Activated effector memory CD4-positive, alpha-beta T cell treated with anti-CD3 and anti-CD28 coated beads, Interleukin-2, amount 50 U/mL, for 16 hours (primary cell): ENCODE results near the gene CWC27.

ENCODE experiments used
- DNase-seq: peaks from one replicate; pipeline ENCODE4 v3.0.0-alpha.2; 2020

CWC27 gene

DNA sequence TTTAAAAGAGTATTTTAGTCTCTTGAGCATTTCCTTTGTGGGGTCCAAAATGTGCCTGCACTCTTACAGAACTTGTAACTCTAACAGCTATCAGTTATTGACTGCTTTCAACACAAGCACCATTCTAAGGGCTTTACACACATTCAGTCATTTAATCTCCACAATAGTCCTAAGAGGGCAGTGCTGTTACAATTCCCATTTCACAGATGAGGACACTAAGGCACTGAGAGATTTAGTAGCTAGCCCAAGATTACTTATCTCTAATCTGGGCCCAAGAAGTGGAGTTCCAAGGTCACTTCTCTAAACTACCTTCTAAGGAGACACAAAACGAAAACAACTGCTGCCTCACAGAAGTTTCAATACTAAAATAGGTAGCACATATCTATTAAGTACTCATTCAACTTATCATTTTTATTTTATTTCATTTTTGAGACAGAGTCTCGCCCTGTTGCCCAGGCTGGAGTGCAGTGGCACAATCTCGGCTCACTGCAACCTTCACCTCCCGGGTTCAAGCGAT is 275.2 kb downstream of the CWC27 start:
- DNase-seq = no peak

DNA sequence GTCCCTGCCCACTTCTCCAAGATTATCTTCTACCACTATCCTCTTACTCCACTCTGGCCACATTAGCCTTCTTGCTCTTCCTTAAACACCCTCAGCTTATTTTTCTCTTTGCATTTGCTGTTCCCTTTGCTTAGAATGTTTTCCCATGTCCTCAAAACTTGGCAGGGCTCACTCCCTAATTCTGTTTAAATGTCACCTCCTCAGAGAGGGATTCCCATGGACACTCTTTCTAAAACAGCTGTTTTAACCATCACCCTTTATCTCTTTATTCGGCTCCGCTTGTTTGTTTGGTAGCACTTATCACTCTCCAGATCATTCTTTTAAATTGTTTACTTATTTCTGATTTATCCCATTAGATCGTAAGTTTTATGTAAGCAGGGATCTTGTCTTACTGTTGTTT is 278.5 kb downstream of the CWC27 start:
- no peak for DNase-seq

DNA sequence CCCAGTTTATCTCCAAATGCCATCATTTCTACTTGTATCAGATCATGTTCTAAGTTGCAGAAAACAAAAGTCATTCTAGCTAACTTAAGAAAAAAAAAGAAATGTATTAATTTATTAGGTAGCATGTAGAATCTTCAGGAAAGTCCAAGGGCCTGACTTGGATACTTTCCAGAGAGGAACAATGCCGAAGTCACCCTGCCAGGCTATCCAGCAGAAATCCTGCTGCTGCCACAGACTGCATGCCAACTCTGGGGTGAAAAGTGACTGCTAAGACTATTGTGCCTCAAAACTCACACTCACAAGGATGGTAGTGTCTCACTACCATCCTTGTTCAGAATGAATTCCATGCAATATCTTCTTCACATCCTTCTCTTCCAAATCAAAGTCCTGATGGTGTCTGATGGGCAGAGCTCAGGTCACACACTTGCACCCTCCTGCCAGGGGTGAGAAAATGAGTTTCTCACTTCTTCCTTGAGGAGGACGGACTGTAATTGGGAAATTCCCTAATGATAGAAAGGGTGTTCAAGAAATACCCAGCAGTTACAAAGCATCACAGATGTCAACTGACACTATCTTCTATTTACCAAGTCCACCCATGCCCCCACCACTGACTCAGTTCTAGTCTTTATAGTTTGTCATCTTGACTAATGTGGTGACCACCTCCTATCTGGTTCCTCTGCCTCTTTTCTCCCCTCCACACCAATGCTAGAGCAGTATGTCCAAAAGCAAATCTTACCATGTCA is 279.4 kb downstream of the CWC27 start:
- no peak for DNase-seq

DNA sequence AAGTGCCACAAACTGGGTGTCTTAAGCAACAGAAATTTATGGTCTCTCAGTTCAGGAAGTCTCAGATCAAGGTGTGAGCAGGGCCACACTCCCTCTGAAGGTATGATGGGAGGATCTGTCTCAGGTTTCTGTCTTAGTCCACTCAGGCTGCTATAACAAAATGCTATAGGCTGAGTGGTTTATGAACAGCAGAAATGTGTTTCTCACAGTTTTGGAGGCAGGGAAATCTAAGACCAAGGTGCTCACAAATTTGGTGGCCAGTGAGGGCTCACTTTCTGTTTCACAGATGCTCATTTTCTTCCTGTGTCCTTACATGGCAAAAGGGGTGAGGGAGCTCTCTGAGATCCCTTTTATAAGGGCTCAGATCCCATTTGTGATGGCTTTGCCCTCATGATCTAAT is 281.4 kb downstream of the CWC27 start:
- DNase-seq = no peak

DNA sequence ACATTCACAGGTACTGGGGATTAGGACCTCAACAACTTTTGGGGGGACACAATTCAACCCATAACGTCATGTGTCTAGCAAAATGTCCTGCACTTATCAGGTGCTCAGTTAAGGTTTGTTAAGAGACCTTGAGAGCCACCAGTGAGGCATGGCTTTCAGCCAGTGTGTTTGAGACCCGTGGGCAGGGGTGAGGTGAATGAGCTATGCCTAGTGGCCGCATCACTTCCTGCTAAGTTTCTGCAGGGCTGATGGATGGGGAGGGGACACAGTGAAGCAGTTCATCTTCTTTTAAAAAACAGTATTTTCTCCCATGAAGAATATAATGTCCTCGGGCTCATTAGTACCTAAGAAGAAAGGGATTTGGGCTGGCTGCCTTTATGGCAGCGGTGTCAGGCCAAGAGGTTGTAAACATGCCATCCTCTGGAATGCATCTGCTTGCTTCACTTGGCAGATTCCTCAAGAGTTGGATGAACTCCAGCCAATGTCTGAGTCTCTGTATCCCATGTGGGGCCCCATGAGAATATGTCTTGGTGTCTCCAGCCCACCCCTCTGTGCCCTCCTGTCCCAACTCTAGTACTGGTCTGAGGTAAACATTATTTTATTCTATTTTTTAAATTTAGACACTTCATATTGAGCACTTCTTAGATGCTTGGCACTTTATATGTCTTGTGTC is 282.2 kb downstream of the CWC27 start:
- no peak for DNase-seq

DNA sequence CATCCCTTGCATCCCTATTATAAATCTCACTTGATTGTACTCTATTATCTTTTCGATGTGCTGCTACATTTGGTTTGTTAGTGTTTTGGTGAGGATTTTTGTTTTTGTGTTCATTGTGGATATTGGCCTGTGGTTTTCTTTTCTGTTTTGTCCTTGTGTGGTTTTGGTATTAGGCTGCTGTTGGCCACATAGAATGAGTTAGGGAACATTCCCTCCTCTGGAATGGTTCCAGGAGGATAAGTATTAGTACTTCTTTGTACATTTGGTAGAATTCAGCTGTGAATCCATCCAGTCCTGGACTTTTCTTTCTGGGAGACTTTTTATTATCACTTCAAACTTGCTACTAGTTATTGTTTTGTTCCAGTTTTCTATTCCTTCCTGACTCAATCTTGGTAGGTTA is 287.2 kb downstream of the CWC27 start:
- DNase-seq = no peak

DNA sequence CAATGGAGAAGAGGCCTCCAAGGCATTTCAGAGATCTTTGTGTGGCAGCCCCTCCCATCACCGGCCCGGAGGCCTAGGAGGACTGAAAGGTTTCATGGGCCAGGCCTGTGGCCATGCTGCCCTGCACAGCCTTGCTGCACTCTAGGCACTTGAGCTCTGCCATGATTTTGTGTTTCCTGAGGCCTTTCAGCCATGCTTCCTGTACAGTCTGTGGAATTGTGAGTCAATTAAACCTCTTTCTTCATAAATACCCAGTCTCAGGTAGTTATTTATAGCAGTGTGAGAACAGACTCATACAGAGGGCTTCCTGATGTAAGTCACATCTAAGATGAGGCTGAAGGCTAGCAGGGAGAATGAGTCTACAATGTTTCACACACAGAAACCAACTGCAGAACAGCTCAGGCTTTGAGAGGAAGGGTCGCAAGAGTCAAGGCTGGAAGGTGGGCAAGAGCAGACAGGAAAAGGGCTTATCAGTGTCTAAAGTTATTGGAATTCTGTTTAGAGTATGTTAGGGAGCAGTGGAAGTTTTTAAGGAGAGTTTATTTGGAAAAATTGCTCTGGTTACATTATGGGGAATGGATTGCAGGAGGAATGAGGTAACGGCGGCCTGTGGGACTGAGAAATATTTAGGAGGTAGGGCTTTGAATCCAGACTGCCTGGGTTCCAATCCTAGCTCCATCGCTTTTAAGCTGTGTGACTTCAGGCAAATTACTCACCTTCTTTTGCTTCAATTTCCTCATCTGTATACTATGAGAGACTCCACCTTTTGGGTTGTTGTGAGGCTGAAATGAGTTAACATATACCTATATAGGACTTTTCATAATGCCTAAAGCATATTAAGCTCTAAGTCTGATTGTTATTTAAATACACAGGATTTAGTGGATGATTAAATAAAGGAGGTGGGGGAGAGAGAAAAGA is 291.2 kb downstream of the CWC27 start:
- DNase-seq = no peak

DNA sequence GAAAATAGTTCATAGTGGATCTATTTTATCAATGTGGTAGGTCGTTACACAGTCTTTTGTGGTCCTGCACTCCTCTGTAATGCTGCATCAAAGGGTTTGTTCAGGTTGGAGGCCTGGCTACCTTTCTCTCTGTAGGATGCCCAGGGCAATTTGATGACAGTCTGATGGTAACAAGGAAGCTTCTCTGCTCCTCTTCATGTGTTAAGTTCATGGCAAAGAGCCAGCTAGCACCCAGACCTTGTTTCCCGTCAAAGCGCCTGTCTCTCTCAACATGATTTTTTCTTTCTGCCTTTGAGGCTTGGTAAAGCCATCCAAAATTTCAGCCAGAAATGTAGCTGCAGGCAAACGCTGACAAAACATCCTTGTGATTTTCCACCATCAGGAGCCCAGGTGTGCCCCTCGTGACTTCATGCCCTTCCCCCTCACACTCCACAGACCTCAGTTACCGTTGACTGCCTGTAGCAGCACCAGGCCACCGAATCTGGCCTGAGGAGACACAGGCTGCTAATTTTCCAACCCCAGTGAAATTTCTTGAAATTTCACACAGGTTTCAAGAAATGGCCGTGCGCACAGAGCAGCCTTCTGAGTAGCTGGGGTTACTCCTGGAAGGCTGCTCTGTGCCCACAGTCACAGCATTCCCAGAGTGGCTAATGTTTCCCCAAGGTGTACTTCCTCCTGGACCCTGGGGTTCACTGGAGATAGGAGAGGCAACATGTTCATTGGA is 292.7 kb downstream of the CWC27 start:
- no peak for DNase-seq

DNA sequence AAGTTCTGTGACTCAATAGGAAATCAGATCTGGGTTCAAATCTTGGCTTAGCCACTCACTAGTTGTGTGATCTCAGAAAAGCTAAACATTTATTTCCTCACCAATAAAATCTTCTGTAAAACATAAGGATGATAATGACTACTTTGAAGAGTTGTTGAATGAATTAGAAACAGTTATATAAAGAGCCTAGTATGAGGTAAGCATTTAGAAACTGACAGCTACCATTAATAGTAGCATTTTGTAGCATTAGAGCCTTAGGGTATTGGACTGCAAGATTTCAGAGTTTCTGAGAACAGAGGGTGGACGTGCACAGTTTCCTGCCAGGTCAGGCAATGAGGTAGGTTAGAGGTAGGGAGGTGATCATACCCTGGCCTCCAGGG is 293.2 kb downstream of the CWC27 start:
- DNase-seq = no peak

DNA sequence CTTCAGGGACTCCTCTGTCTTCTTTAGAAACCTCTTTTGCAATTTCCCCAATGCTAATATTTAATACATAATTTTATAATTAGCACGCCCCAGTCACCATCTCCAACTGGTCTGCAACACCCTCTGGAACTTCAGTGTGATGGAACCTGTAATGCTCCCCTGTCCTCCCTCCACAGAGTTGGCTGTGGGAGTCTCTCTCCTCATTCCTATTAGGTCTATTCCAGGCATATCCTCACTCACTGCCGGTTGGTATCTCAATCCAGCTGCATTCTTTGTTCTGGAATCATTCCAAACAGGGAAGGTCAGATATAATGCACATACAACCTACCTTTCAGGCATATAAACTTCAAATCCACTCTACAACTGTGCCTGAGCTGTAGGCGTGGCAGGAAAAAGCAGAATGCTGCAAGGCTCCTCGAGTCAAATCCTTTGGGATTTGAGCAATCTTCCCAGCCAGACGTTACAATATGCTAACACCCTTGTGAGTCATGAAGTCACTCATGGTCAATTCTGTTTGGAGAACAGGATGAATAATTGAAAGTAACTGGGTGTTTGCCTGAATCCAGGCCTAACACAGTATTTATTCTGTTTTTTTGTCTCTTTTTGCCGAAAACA is 293.8 kb downstream of the CWC27 start:
- no peak for DNase-seq

DNA sequence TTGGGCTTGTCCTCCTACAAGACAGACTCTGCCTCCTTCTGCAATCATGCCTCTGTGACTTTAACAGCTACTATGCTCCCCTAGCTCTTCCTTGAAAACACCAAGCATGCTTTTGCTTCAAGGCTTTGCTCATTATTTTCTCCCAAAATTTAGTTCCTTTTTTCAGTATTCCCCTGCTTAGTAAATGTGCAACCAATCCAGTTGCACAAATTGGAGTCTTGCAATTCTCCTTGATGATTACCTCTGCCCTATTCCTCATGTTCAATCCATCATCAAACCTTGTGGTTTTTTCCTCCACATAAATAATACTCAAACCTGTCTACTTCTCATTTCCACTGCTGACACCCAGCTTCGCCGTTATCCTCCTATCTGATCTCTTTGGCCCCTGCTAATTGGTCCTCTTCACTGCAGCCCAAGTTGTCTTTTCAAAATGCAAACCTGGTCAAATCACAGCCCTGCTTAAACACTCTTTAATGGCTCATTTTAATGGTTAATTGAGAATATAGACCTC is 296.3 kb downstream of the CWC27 start:
- no peak for DNase-seq

DNA sequence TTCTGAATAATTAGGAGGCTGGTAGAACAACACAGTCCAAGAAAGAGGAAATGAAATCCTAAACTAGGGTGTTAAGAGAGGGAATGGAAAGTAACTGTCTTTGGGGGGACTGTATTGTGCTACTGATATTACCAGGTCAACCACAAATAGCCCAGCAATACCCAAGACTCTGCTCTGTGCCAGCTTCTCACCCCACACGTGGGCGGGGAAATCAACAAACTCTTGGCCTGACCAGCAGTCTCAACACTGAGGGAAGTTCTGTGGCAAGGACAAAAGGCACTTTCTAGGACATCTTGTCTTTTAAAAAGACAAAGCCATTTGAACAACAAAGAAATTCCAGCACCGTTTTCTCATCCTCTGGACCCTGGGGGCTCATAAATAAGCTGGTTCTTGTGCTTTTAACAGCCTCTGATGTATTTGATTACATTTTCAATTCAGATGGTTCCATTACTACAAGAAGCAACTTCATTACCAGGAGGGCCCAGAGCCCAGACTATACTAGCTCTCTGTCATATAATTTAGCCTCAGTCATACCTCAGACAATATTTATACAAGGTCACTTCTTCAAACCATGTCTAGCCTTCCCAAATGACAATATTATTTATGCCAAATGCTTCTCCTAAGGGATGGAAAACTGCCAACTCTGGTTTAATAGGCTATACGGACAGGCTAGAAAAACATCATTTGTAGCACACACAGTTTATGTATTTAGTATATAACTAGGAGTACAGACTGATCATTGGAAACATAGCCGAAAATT is 297.8 kb downstream of the CWC27 start:
- no peak for DNase-seq

DNA sequence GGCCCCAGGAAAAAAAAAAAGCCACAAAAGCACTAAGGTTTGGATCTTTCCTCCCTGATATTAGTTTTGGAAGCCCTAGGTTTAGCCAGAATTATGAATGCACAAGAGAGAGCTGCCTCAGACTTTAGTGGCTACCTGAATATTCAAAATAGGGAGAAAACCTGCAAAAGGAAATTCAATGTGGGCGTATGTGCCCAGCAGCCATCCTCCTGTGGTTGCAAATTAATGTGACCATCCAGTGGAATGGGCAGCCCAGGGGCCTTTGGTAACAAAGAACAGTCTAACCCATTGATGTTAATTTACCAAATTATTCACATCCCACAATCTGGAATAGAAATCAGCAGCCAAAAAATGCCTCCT is 298.4 kb downstream of the CWC27 start:
- no peak for DNase-seq
